Body of pancreas (tissue), 4 donors: ENCODE measurements around the gene MYH7B. TPM values are rescaled to one million over a fixed set of nuclear protein-coding genes. Genes with fewer than 3 reads are reported as not detected.

Experiments
- ATAC-seq: fragments of 150-250 bp; one replicate; pipeline ENCODE4 v1.9.1; 2016
- DNase-seq, 4 donors: peaks; one replicate each; pipeline ENCODE4 v3.0.0-alpha.2; 2019
- H3K27ac ChIP-seq, 4 donors: fragments of 200-600 bp; sonication (generic); 1 replicate in 3 of 4; 2 replicates in 1 of 4; pipeline versions ENCODE4 v1.5.1 to v1.6.1; 2016 to 2019; ENCODE audit warnings: mild to moderate bottlenecking in 1 of 4, mixed read lengths in 1 of 4, moderate library complexity in 1 of 4
- H3K27me3 ChIP-seq, 2 donors: fragments of 200-600 bp; sonication (generic); one replicate each; pipeline ENCODE4 v1.6.0; 2016; ENCODE audit warnings: mild to moderate bottlenecking in 1 of 2
- H3K36me3 ChIP-seq, 2 donors: fragments of 200-600 bp; sonication (generic); replicated peaks in 1 of 2; 2 replicates each; pipeline ENCODE4 v1.5.1; 2016; ENCODE audit warnings: low read depth in 2 of 2; ENCODE audit not compliant: insufficient read depth in 1 of 2
- H3K4me1 ChIP-seq: fragments of 200-600 bp; sonication (generic); one replicate; pipeline ENCODE4 v1.6.0; 2016
- H3K4me3 ChIP-seq, 2 donors: fragments of 200-600 bp; sonication (generic); 1 replicate in 1 of 2; 2 replicates in 1 of 2; pipeline ENCODE4 v1.5.1; 2016 to 2019
- H3K9me3 ChIP-seq, 3 donors: fragments of 200-600 bp; sonication (generic); 1 replicate in 2 of 3; 2 replicates in 1 of 3; pipeline ENCODE4 v1.5.1; 2016
- CTCF ChIP-seq, 7 experiments: fragments of 450-650 bp in 4 of 7; fragments of 200-600 bp in 3 of 7; sonication (generic) in 3 of 7; IDR thresholded peaks; one replicate each; pipeline ENCODE4 v1.5.1; 2016 to 2019; ENCODE audit warnings: antibody characterized with exemption in 7 of 7
- POLR2A ChIP-seq, 3 donors: fragments of 450-650 bp; IDR thresholded peaks; one replicate each; pipeline ENCODE4 v1.6.1; 2016; ENCODE audit warnings: antibody characterized with exemption in 3 of 3, mild to moderate bottlenecking in 2 of 3
- WGBS, 2 donors: methylation state at CpG; one replicate each; pipeline ENCODE4 v1.1.5; 2017; 5-methylcytosine and 5-hydroxymethylcytosine counted together
- intact Hi-C: fragments of 100-400 bp; cut with DNase I; formaldehyde crosslinking; loops from one replicate; pipeline ENCODE4 v1.15.1; 2023
- total RNA-seq, 2 donors: library from RNA; depleted of rRNA; stranded (reverse); fragments of >200 nt; gene quantifications; one replicate each; pipeline ENCODE4 v1.1.0, GENCODE V29; 2016

Gene MYH7B
- total RNA-seq, 2 donors from 2014 or later = 0.52 to 1.3 TPM

GRCh38 chr20:34977365-34978091 is 21.9 kb downstream of the MYH7B start:
- H3K4me3 ChIP-seq = no peak overlapping the region
- no peak for DNase-seq
- intact Hi-C loops = no loop called here
- no peaks in the 10 kb centered on the region for H3K36me3 ChIP-seq
- H3K9me3 ChIP-seq = no peaks in the 10 kb centered on the region
- no peak overlapping the region for H3K27ac ChIP-seq
- no peak for TF ChIP-seq POLR2A (IDR thresholded peaks at IDR 0.05)
- no peak for TF ChIP-seq CTCF (IDR thresholded peaks at IDR 0.05)
- WGBS, 2 donors = 52 to 63% methylated on average over 10 to 17 of the region's 17 CpGs
- H3K4me1 ChIP-seq = no peaks in the 10 kb centered on the region
- ATAC-seq = no peak
- no peaks in the 10 kb centered on the region for H3K27me3 ChIP-seq

- no peak overlapping the region for H3K27ac ChIP-seq
- no peak for ATAC-seq
Observed at GRCh38 chr20:34978092-34978744, 22.6 kb downstream of the MYH7B start.

GRCh38 chr20:34979366-34980153 is 23.9 kb downstream of the MYH7B start:
- no peaks in the 10 kb centered on the region for H3K36me3 ChIP-seq
- no peaks in the 10 kb centered on the region for H3K4me1 ChIP-seq
- WGBS, 2 donors = 81 to 85% methylated on average over 22 to 41 of the region's 42 CpGs
- DNase-seq = no peak
- no peak for ATAC-seq
- H3K9me3 ChIP-seq = no peaks in the 10 kb centered on the region
- TF ChIP-seq POLR2A (IDR thresholded peaks at IDR 0.05) (no peak), CTCF (IDR thresholded peaks at IDR 0.05) (no peak)
- no peak overlapping the region for H3K27ac ChIP-seq
- no peak overlapping the region for H3K4me3 ChIP-seq
- intact Hi-C loops = no loop called here
- H3K27me3 ChIP-seq = peaks cover 0 to 2% of the 10 kb centered on the region in 2 donors

More at GRCh38 chr20:34978092-34978744, 22.6 kb downstream of the MYH7B start:
- Histone ChIP-seq H3K4me1 (no peaks in the 10 kb centered on the region), H3K9me3 (no peaks in the 10 kb centered on the region), H3K27me3 (no peaks in the 10 kb centered on the region), H3K4me3 (no peak overlapping the region), H3K36me3 (no peaks in the 10 kb centered on the region)
- DNase-seq = no peak
- intact Hi-C loops = no loop called here
- WGBS, 2 donors = 84 to 85% methylated on average over 7 to 10 of the region's 10 CpGs
- TF ChIP-seq POLR2A (IDR thresholded peaks at IDR 0.05) (no peak), CTCF (IDR thresholded peaks at IDR 0.05) (no peak)

- DNase-seq (no peak), ATAC-seq (no peak)
- H3K27ac ChIP-seq = no peak overlapping the region
- H3K27me3 ChIP-seq = peaks cover 0 to 13% of the 10 kb centered on the region in 2 donors
- intact Hi-C loops = no loop called here
- no peaks in the 10 kb centered on the region for H3K9me3 ChIP-seq
- WGBS, 2 donors = 88 to 89% methylated on average over 22 of the region's 22 CpGs
- no peak overlapping the region for H3K4me3 ChIP-seq
- no peak for TF ChIP-seq CTCF (IDR thresholded peaks at IDR 0.05)
- no peak for TF ChIP-seq POLR2A (IDR thresholded peaks at IDR 0.05)
- no peaks in the 10 kb centered on the region for H3K4me1 ChIP-seq
- no peaks in the 10 kb centered on the region for H3K36me3 ChIP-seq
Observed at GRCh38 chr20:34980543-34981233, 25.0 kb downstream of the MYH7B start.
